GM23248 (cell line): Measurements from ENCODE around the gene P4HA2. TPM values are rescaled to one million over a fixed set of nuclear protein-coding genes. Genes with fewer than 3 reads are reported as not detected.
A peak's percentile ranks its signal among the peaks of the same experiment; 100 is the strongest.

Experiments used
- DNase-seq: peaks from one replicate; pipeline ENCODE4 v3.0.0-alpha.2; 2015
- H2AFZ ChIP-seq: fragments of 200-600 bp; sonication (generic); 2 replicates; pipeline ENCODE4 v1.6.1; 2016; ENCODE audit warnings: antibody characterized with exemption
- H3F3A ChIP-seq: fragments of 200-600 bp; sonication (generic); 2 replicates; pipeline ENCODE4 v1.6.1; 2016; ENCODE audit warnings: mild to moderate bottlenecking, antibody characterized with exemption, mixed run types; ENCODE audit not compliant: insufficient read depth
- H3K27ac ChIP-seq: fragments of 200-600 bp; sonication (generic); 2 replicates; pipeline ENCODE4 v1.5.1; 2016; ENCODE audit warnings: mild to moderate bottlenecking
- H3K27me3 ChIP-seq: fragments of 200-600 bp; sonication (generic); replicated peaks from 2 replicates; pipeline ENCODE4 v1.6.1; 2016; ENCODE audit warnings: mild to moderate bottlenecking; ENCODE audit not compliant: insufficient read depth
- H3K36me3 ChIP-seq: fragments of 200-600 bp; sonication (generic); 2 replicates; pipeline ENCODE4 v1.6.1; 2016; ENCODE audit warnings: low read depth, mild to moderate bottlenecking
- H3K4me1 ChIP-seq: fragments of 200-600 bp; sonication (generic); 2 replicates; pipeline ENCODE4 v1.6.1; 2016; ENCODE audit warnings: mild to moderate bottlenecking; ENCODE audit not compliant: insufficient read depth
- H3K4me2 ChIP-seq: fragments of 200-600 bp; sonication (generic); one replicate; pipeline ENCODE4 v1.6.1; 2016; ENCODE audit warnings: mild to moderate bottlenecking; ENCODE audit not compliant: unreplicated experiment
- H3K4me3 ChIP-seq: fragments of 200-600 bp; sonication (generic); 2 replicates; pipeline ENCODE4 v1.5.1; 2016; ENCODE audit warnings: mild to moderate bottlenecking
- H3K79me2 ChIP-seq: fragments of 200-600 bp; sonication (generic); 2 replicates; pipeline ENCODE4 v1.6.1; 2016; ENCODE audit warnings: mild to moderate bottlenecking; ENCODE audit not compliant: insufficient read depth
- H3K9ac ChIP-seq: fragments of 200-600 bp; sonication (generic); 2 replicates; pipeline ENCODE4 v1.6.1; 2016; ENCODE audit warnings: mild to moderate bottlenecking
- H3K9me2 ChIP-seq: fragments of 200-600 bp; sonication (generic); 2 replicates; pipeline ENCODE4 v1.6.1; 2016; ENCODE audit warnings: mixed run types, mild to moderate bottlenecking, moderate library complexity; ENCODE audit not compliant: insufficient read depth
- H3K9me3 ChIP-seq: fragments of 200-600 bp; sonication (generic); one replicate; pipeline ENCODE4 v1.6.1; 2017; ENCODE audit warnings: low read depth
- H4K20me1 ChIP-seq: fragments of 200-600 bp; sonication (generic); 2 replicates; pipeline ENCODE4 v1.6.0; 2016; ENCODE audit not compliant: insufficient read depth
- EZH2 ChIP-seq: fragments of 200-600 bp; sonication (generic); IDR thresholded peaks from 2 replicates; pipeline ENCODE4 v1.6.1; 2018; ENCODE audit warnings: antibody characterized with exemption, mild to moderate bottlenecking; ENCODE audit not compliant: insufficient read depth, poor library complexity, severe bottlenecking
- EZH2phosphoT487 ChIP-seq: fragments of 200-600 bp; sonication (generic); IDR thresholded peaks from 2 replicates; pipeline ENCODE4 v1.6.1; 2018; ENCODE audit warnings: antibody characterized with exemption, moderate library complexity, mild to moderate bottlenecking, low read depth; ENCODE audit not compliant: insufficient read depth
- WGBS, 2 experiments: methylation state at CpG; one replicate each; pipeline ENCODE4 v1.1.6; 2015 to 2017; ENCODE audit warnings: low lambda C conversion rate in 2 of 2, low coverage in 1 of 2; ENCODE audit errors: missing lambda C conversion rate in 2 of 2; 5-methylcytosine and 5-hydroxymethylcytosine counted together
- in situ Hi-C: fragments of 300-500 bp; cut with MboI; formaldehyde crosslinking; loops from 2 replicates; pipeline ENCODE4 v1.15.0; 2020
- polyA plus RNA-seq: library from polyadenylated mRNA; unstranded; fragments of >200 nt; fragmentation: Nextera tagmentation; extraction: Ambion mirVana; gene quantifications from 2 replicates; pipeline ENCODE4 v1.2.1, GENCODE V29; 2016
- total RNA-seq: library from RNA; depleted of rRNA; stranded (reverse); fragments of >200 nt; shearing (Covaris generic); gene quantifications from 2 replicates; pipeline ENCODE4 v1.2.3, GENCODE V29; 2014; rRNA removed

The P4HA2 gene
- total RNA-seq (337 and 352 TPM in 2 replicates), polyA plus RNA-seq (353 and 374 TPM in 2 replicates)

DNA sequence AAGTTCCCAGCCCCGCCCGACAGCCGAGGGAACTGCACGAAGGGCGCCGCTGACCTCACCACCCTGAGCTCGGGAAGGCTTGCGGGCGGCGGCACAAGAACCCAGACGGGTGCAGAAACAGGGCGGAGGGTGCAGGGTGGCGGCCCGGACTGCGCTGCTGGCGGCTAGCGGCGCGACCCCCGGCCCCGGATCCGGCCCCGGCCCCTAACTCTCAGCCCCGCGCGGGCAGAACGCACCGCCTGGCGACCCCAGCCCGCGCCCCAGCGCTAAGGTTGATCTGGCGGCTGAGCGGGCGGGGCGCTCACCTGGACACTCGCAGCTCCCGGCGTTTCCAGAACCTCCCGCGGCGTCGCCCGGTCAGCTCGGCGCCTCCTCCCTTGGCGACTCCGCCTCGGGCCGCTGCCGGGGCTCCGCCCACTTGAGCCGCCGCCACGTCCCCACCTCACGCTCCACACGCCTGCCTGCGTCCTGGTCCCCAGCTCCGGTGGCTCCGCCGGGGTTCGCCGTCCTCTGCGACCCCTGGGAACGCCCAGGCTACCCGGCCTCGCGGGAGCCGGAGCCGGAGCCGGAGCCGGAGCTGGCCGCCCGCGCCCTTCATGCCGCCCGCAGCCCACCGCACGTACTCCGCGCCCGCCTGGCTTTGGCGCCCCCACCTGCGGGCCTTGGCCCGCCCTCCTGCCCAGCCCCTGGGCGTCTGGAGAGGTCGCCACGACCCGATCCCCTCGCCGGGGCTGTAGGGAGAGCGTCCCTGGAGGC, at the start of gene P4HA2:
P4HA2 (minus strand) TSS at position 369 of the 756 bp plus-strand sequence. CDS start 9,227 bp downstream, outside the sequence.
- H3K36me3 ChIP-seq: no peaks in the 10 kb centered on the region
- H3K27me3 ChIP-seq: no peaks in the 10 kb centered on the region
- peaks cover 38% of the 10 kb centered on the region for H3K4me1 ChIP-seq
- H3K9me3 ChIP-seq: no peaks in the 10 kb centered on the region
- H2AFZ ChIP-seq: peak within 1 kb of the TSS; percentile 49
- H3K4me3 ChIP-seq: peak within 1 kb of the TSS; percentile 81
- H3F3A ChIP-seq: peaks cover 38% of the 10 kb centered on the region
- no peaks in the 10 kb centered on the region for H4K20me1 ChIP-seq
- H3K9ac ChIP-seq: peak within 1 kb of the TSS; percentile 94
- peak within 1 kb of the TSS; percentile 99 for H3K27ac ChIP-seq
- no peak for TF ChIP-seq EZH2
- no peak for TF ChIP-seq EZH2phosphoT487
- in situ Hi-C loops: no loop called here
- peak; percentile 94 for DNase-seq
- 0 to 4% methylated on average over 47 to 55 of the region's 92 CpGs for WGBS, 2 experiments
- peaks cover 33% of the 10 kb centered on the region for H3K79me2 ChIP-seq
- H3K4me2 ChIP-seq: peak within 1 kb of the TSS; percentile 83
- no peaks in the 10 kb centered on the region for H3K9me2 ChIP-seq

DNA sequence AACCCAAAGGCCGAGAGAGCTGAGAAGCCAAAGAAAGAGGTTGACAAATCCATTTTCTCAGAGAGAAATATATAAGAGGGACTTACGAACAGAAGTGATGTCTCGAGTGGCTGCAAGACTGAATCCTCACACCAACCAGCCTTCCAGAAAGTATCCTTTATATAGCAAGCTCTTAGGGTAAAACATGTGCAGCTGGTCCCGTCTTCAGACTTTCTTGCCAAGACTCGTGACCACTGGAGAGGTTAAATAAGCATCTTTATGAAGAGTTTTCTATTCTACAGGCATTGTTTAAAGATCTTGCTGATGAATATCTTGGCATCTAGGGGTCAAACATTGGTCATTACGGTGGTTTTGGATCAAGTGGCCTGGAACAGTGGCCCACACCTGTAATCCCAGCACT, 49.6 kb upstream of the P4HA2 start:
- H4K20me1 ChIP-seq: no peaks in the 10 kb centered on the region
- WGBS, 2 experiments: 82 to 88% methylated on average over 6 of the region's 6 CpGs

DNA sequence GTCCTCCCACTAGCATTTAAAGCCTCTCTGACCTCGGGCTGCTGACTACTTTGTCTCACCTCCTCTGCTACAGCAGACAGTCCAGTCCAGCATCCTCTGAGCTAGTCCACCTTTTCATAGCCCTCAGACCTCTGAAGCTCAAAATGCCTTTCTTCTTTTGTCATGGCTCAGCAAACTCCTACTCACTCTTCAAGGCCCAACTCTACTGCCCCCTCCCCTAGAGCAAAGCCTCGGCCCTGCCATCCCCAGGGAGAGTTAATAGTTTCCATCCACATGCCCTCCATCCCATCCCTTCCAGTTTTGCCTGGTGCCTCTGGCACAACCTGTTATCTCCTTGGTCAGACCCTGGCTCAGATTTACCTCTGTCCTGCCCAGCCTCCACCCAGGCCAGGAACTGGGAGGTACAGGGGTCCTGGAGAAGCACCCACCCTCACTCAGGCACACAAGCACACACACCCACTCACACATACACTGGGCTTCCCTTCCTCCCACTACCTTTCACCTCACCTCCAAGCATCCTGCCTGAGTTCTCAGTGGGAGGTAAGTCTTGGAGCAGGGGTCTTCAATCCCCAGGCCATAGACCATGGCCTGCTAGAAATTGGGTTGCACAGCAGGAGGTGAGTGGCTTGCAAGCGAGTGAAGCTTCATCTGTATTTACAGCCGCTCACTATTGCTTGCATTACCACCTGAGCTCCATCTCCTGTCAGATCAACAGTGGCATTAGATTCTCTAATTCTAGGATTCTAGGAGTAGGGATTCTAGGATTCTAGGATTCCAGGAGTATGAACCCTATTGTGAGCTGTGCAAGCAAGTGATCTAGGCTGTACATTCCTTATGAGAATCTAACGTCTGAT, 47.9 kb upstream of the P4HA2 start:
- Histone ChIP-seq H3K27ac (no peak overlapping the region), H3K4me3 (no peak overlapping the region), H2AFZ (no peak overlapping the region), H3F3A (peaks cover 15% of the 10 kb centered on the region), H3K4me1 (no peaks in the 10 kb centered on the region), H3K9me3 (no peaks in the 10 kb centered on the region), H3K36me3 (peaks cover 16% of the 10 kb centered on the region; the same call in 1 of the 2 replicates), H3K79me2 (no peaks in the 10 kb centered on the region), H3K9me2 (no peaks in the 10 kb centered on the region), H3K27me3 (no peaks in the 10 kb centered on the region), H4K20me1 (no peaks in the 10 kb centered on the region), H3K9ac (no peak overlapping the region), H3K4me2 (no peak overlapping the region)
- 63 to 69% methylated on average over 5 of the region's 5 CpGs for WGBS, 2 experiments
- no peak for DNase-seq
- in situ Hi-C loops: no loop called here
- TF ChIP-seq EZH2: no peak
- no peak for TF ChIP-seq EZH2phosphoT487

More for the DNA sequence above, 49.6 kb upstream of the P4HA2 start:
- H3F3A ChIP-seq: peaks cover 15% of the 10 kb centered on the region
- H3K4me3 ChIP-seq: no peak overlapping the region
- H3K4me2 ChIP-seq: no peak overlapping the region
- H3K9me3 ChIP-seq: no peaks in the 10 kb centered on the region
- TF ChIP-seq EZH2 (no peak), EZH2phosphoT487 (no peak)
- in situ Hi-C loops: no loop called here
- H3K27ac ChIP-seq: no peak overlapping the region
- DNase-seq: no peak
- H2AFZ ChIP-seq: no peak overlapping the region
- H3K4me1 ChIP-seq: no peaks in the 10 kb centered on the region
- H3K27me3 ChIP-seq: no peaks in the 10 kb centered on the region
- H3K36me3 ChIP-seq: peaks cover 10% of the 10 kb centered on the region; the same call in 1 of the 2 replicates
- no peak overlapping the region for H3K9ac ChIP-seq
- H3K9me2 ChIP-seq: no peaks in the 10 kb centered on the region
- H3K79me2 ChIP-seq: no peaks in the 10 kb centered on the region

DNA sequence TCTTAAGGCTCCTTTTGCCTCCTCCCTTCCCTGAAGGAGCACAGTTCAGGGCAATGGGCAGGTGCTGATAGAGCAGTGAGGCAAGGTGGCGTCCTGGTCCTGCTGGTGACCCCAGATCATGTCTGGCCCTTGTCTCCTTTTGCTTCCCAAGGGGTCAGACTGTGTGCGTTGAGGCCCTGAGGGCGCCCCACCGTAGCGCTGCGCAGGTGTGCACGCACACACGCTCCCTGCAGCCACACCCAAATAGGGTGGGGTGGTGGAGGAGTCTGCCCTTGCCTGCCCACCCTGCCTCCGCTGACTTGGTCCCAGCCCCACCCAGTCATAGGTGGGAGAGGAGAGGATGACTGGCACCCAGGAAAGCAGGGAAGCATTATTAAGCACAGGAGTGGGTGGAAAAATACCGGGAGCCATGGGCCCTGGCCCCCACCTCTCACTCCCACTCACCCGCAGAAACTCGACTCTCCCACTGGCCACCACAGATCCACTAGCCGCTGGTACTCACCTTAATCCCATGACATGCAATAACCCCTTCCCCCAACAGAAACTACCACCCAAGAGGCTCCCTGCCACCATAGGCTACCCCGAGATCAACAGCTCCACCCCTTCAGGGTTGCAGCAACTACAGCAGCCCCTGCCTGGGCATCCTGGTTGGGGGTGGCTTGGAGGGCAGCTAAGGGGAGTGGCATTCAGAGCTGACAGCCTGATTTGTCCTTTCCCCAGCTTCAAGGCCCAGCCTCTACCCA, 46.6 kb upstream of the P4HA2 start:
- Histone ChIP-seq H3K36me3 (peaks cover 16% of the 10 kb centered on the region; the same call in 1 of the 2 replicates), H2AFZ (no peak overlapping the region), H3K4me3 (no peak overlapping the region), H3K79me2 (no peaks in the 10 kb centered on the region), H3K27me3 (no peaks in the 10 kb centered on the region), H4K20me1 (no peaks in the 10 kb centered on the region), H3F3A (peaks cover 15% of the 10 kb centered on the region), H3K4me1 (peaks cover 4% of the 10 kb centered on the region), H3K9me2 (no peaks in the 10 kb centered on the region), H3K9ac (no peak overlapping the region), H3K9me3 (no peaks in the 10 kb centered on the region), H3K27ac (no peak overlapping the region), H3K4me2 (no peak overlapping the region)
- no peak for DNase-seq
- 94 to 95% methylated on average over 14 of the region's 14 CpGs for WGBS, 2 experiments
- TF ChIP-seq EZH2 (no peak), EZH2phosphoT487 (no peak)
- in situ Hi-C loops: no loop called here
